Fibroblast of pulmonary artery (primary cell): Measurements from ENCODE around the gene PLS3.

ENCODE experiments used
- DNase-seq: peaks from one replicate; pipeline ENCODE4 v3.0.0-alpha.2; 2010; ENCODE audit warnings: low read depth
- H3K4me3 ChIP-seq: replicated peaks from 2 replicates; pipeline ENCODE4 v1.5.1; 2011; ENCODE audit warnings: low read depth, mild to moderate bottlenecking, control low read depth, low read length, moderate library complexity
- CTCF ChIP-seq: IDR thresholded peaks from 2 replicates; pipeline ENCODE4 v1.5.1; 2011; ENCODE audit warnings: mild to moderate bottlenecking, control low read depth, low read length, inconsistent platforms; ENCODE audit errors: missing control alignments

The PLS3 gene, protein sequence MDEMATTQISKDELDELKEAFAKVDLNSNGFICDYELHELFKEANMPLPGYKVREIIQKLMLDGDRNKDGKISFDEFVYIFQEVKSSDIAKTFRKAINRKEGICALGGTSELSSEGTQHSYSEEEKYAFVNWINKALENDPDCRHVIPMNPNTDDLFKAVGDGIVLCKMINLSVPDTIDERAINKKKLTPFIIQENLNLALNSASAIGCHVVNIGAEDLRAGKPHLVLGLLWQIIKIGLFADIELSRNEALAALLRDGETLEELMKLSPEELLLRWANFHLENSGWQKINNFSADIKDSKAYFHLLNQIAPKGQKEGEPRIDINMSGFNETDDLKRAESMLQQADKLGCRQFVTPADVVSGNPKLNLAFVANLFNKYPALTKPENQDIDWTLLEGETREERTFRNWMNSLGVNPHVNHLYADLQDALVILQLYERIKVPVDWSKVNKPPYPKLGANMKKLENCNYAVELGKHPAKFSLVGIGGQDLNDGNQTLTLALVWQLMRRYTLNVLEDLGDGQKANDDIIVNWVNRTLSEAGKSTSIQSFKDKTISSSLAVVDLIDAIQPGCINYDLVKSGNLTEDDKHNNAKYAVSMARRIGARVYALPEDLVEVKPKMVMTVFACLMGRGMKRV

DNA sequence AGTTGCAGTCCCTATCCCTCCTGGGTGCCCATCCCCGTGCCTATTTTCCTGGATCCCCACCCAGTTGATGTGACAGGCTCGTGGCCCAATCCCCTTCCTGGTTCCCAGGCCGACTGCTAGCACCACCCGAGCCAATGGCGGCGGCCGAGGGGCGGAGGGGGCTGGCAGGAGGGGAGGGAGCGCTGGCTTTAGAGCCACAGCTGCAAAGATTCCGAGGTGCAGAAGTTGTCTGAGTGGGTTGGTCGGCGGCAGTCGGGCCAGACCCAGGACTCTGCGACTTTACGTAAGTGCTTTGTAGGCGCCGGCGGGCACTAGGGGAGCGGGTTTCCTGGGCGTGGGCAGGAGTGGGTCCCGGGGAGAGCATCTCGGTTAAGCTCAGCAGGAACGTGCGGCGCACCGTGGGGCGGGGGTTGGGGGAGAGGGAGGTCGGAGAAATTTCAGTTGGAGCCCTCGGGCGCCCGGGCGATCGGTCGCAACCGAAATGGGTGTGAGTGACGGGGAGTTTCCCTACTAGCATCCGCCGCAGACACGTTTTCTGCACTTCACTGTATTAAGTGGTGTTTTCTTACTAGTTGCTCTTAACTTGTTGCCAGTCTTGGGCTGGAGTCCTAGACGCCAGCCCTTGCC lies at the start of gene PLS3:
Gene PLS3, plus strand, starts transcription at position 197 of the 627 bp plus-strand sequence. CDS start 49,077 bp downstream, outside the sequence.
- H3K4me3 ChIP-seq: peak within 1 kb of the TSS; percentile 75
- TF ChIP-seq CTCF: no peak
- peak; percentile 88 for DNase-seq

- no peak overlapping the region for H3K4me3 ChIP-seq
- no peak for DNase-seq
- no peak for TF ChIP-seq CTCF
Measured at GRCh38 chrX:115518113-115518512, 42.9 kb upstream of the PLS3 start.

DNA sequence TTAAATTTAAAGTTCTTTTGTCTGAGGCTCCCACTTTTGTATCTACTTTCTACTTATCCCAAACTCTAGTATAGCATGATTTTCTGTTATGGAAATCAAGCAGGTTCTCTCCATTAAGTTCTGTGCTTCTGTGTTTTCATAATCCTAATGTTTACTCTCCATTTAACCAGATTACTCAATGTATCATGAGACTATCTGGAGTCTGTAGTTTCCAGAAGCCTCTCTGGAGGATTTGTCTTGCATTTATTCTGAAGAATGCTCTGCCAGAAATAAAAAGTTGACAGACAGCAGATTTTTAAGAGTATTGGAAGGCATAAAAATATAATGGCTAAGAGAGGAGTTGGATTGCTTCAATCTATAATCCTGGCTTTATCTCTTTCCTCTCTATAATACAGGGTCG lies 39.2 kb upstream of the PLS3 start:
- H3K4me3 ChIP-seq: no peak overlapping the region
- TF ChIP-seq CTCF: no peak
- peak; percentile 18 for DNase-seq

- DNase-seq: no peak
- no peak for TF ChIP-seq CTCF
- no peak overlapping the region for H3K4me3 ChIP-seq
Measured at GRCh38 chrX:115522952-115523351, 38.0 kb upstream of the PLS3 start.

GRCh38 chrX:115525486-115525885 lies 35.5 kb upstream of the PLS3 start:
- no peak overlapping the region for H3K4me3 ChIP-seq
- no peak for TF ChIP-seq CTCF
- DNase-seq: no peak

- H3K4me3 ChIP-seq: no peak overlapping the region
- DNase-seq: peak; percentile 60
- no peak for TF ChIP-seq CTCF
Measured at GRCh38 chrX:115531818-115532403, 29.1 kb upstream of the PLS3 start.
